Activated T-cell treated with anti-CD3 and anti-CD28 coated beads for 1 hour (primary cell): ENCODE data around the gene SLC23A2.
"Not testable (repeated sequence)": the region's sequence is repeated elsewhere in the genome, so short reads cannot be mapped to it uniquely, and the experiment has no call there.

Source experiments
- DNase-seq: peaks from one replicate; pipeline ENCODE4 v3.0.0-alpha.2; 2020; ENCODE audit warnings: low read depth

Gene SLC23A2

DNA sequence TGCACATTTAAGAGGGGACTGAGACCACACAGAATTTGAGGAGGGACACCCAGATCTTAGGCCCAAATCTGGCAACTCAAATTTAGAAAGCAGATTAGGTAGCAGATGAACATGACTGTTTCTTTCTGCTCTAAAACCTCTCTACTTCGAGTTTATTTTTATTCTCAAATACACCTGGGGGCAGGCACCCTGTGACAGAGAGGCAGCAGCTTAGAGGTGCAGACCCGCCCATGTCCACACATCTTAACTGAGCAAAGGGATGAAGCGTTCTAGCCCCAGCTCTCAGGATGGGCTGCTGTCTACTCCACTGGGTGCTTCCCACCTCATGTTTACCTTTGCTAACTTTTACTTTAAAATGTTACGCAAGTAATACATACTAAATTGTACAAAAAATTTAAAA lies 125.0 kb downstream of the SLC23A2 start:
- DNase-seq, result no peak

- DNase-seq, result no peak
These were observed 125.7 kb downstream of the SLC23A2 start for GRCh38 chr20:4875578-4876067.

DNA sequence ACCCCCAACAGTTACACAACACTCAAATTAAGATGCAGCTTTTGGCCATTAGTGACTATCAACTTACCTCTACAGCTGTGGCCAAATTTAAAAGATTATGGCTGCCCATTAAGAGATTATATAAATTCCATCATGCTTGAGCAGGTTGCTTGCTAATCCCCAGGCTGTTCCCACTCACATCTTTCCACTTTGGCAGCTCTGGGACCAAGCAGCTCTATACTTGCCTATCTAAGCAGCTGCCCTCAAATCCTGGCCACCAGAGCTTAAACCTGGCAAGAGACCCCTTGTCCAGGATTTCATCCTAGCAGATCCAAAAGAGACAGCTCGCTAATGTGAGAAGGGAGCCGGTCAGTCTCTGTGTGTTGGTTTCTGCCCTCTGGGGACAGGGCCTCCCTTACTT lies 127.9 kb downstream of the SLC23A2 start:
- DNase-seq, result no peak

DNA sequence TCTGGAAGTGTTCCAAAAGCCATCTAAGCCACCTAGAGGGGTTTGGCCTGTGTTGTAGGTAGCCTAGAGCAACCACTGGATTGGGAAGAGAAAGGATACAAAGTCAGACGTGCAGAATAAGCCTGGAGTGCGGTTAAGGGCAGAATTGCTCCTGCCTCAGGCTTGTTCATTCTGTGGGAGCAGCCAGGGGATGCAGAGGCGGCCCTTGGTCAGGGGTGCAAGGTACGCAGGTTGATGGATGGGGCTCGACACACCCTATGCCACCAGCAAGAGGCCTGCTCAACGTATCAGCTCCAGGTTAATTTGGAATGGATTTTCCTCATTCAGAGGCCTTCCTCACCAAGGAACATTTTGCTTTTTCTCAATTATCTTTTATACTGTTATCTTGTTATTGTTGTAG lies 129.8 kb downstream of the SLC23A2 start:
- no peak for DNase-seq

DNA sequence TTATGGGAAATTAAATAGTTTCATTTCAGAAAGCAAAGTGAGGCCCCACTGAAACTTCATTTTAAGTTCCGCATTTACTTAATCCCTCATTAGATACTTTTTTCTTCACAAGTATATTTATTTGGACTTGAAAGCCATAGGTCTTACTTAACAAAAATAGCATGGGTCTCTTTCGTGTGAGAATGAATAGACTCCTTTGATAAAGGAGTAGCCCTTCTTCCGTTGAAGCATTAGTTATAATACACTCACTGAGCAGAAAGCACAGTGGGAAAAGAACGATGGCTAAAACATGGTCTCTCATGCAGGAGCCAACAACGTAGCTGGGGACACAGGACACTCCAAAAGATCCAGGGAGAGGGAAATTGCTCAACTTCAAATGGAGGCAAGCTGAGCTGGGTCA lies 130.4 kb downstream of the SLC23A2 start:
- no peak for DNase-seq

- DNase-seq, result no peak
These were observed 131.8 kb downstream of the SLC23A2 start for GRCh38 chr20:4869290-4870193.

- no peak for DNase-seq
These were observed 134.3 kb downstream of the SLC23A2 start for GRCh38 chr20:4867051-4867450.

DNA sequence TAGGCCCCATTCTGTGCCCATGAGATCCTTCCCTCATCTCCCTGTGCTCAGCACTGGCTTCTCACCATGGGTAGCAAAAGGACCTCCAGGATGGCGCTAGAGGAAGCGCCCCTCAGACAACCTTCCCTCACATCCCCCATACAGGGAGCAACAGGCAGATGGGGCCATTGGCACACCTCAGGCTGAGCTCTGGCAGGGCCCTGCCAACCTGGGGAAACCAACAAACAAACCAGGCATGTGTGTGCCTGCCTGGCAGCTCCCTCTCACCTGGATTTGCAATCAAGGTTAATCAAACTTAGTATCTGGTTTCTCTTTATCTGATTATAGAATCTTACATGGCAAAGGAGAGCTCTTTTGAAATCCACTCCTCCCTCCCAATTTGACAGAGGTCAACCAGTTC lies 134.9 kb downstream of the SLC23A2 start:
- no peak for DNase-seq

GRCh38 chr20:4864311-4864752 lies 137.0 kb downstream of the SLC23A2 start:
- DNase-seq, result no peak

- DNase-seq, result no peak
These were observed 138.6 kb downstream of the SLC23A2 start for GRCh38 chr20:4862661-4863060.

- no peak for DNase-seq
These were observed 139.3 kb downstream of the SLC23A2 start for GRCh38 chr20:4861961-4862360.

GRCh38 chr20:4858000-4858399 lies 143.3 kb downstream of the SLC23A2 start:
- no peak for DNase-seq

DNA sequence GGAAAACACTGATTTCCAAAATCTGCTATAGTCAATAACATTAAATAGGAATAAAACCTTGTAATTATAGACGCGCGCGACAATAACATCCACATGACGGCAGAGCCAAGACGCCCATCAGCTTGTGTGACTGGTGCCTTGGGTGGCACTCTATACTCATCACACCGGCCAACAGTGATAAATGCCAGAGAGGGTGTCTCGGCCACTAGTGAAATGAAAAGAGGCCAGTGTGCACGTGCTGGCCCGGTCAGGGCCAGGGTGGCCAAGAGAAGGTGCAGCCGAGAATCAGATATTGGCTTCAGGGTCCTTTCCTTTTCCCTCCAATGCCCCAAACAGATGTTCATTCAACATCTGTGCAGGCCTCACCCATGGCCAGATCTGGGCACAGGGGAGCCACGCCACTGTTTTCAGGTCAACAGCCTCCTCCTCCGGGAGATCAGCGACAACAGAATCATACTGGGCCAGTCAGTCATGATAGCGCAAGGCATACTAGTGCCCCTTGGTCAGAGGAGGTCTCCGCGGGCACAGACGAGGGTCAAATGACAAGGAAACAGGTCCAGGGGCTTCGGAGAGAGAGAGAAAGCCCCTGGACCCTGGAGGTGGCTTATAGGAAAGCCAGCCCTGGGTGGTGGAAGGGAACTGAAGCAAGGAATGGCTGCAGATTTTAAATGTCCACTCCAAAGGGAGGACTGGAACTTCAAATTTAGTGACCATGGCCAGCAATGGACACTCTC lies 145.1 kb downstream of the SLC23A2 start:
- DNase-seq, result no peak

DNA sequence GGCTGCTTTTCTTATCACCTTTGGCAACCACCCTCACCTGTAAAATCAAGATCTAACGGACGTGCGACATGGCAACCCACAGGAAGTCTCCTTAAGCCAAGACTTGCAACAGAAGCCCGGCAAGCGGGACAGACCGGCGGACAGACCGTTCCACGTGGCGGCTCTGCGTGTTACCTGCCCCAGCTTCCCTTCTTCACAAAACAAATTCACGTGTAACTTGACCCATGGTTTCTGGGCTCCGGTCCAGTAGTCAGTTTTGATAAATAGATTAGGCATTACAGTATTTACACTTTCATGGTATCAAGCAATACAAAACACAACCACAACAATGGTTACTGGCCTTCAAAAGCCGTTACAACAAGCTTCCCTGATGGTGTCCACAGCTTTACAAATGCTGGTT lies 145.8 kb downstream of the SLC23A2 start:
- DNase-seq, result no peak

GRCh38 chr20:4855097-4855496 lies 146.2 kb downstream of the SLC23A2 start:
- no peak for DNase-seq

DNA sequence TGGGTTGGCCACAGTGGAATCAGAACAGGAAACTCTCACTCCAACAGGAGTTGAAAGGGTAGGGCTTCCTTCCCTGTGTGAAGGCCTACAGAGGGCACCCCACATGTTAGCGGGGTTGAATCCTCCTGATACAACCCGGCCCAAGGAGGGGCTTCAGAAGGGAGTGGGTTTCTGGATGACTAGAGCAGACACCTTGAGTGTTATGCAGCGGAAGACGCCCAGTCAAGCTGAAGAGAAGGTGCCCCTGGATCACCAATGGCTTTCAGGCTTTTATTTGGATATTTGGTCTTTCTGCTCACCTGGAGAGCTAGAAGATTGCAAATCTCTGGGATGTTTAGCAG lies 146.8 kb downstream of the SLC23A2 start:
- DNase-seq, result no peak

DNA sequence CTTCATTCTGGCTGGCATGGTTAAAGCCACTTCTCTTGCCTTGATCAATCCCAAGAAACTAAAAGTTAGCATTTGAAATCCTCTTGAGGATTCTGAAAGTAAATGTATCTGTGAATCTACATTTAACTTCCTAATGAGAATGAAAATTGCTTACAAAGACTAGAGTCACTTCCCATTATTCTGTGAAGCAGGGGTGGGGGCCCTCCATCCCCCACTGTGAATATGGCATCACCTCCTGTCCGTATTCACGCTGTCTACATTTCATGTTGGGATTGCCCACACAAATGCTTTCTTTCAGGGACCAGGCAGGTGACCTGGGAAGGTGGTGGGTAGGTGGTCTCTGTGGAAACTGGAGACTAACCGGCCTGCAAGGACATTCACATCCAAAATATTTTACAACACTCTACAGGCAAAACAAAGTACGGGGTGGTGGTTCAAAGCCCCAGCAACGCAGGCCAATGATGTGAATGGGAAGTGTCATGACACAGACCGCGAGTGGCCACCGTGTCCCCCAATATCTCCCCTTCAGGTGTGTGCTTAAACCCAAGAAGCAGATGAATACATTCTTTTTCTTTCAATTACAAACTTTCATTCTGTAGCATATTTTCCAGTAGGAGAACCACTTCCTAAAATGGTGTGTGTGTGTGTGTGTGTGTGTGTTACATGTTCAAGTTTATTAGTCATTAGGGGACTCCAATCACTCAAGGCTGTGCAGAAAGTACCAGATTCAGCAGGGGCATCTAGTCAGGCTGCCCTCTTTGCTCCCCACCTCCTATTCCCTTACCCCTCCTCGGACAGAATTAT lies 147.4 kb downstream of the SLC23A2 start:
- no peak for DNase-seq

DNA sequence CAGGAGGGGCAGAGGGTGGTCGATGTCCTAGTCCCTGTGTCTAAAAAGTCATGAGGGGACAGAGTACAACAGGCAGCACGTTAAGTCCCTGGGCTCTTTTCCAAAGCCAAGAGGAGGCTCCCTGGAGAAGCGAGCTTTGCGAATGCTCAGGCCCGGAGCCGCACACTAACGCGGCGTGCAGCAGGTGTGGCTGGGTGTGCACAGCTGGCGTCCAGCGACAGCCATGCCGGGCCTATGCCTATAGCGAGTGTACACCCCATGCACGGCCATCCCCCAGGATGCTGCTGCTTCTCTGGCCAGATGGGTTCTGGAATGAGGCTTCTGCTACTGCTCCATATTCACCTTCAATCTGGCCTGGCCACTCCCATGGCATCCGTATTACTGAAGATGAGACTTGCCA lies 148.3 kb downstream of the SLC23A2 start:
- no peak for DNase-seq

GRCh38 chr20:4850960-4851359 lies 150.3 kb downstream of the SLC23A2 start:
- no peak for DNase-seq

DNA sequence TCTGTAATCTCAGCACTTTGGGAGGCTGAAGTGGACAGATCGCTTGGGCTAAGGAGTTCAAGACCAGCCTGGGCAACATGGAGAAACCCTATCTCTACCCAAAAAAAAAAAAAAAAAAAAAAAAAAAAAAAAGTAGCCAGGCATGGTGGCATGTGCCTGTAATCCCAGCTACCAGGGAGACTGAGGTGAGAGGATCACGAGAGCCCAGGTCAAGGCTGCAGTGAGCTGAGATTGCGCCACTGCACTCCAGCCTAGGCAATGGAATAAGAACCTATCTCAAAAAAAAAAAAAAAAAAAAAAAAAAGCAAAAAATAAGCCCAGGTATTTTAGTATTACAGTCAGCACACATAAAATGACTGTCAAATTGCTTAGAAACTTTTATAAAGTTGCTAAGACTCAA lies 152.5 kb downstream of the SLC23A2 start:
- not testable (repeated sequence) for DNase-seq

GRCh38 chr20:4848041-4848440 lies 153.3 kb downstream of the SLC23A2 start:
- no peak for DNase-seq

DNA sequence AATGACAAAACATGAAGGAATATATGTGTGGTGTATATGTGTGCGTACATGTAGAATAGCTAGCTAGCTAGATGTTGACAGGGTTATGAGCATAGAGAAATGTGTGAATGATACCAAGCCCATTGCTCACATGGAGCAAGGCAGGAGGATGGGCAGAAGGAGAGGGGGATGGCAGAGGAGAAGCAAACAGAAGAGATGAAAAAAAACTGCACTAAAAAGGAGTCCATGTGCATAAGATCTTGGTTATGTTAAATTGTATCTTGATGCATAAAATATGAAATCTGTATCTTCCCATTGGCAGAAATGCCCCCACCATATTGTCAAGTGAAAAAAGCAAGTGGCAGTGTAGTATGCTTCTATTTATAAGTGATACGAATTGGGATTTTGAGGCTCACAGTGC lies 154.5 kb downstream of the SLC23A2 start:
- no peak for DNase-seq
